ENCODE results near the gene GRXCR2.

The GRXCR2 gene

DNA sequence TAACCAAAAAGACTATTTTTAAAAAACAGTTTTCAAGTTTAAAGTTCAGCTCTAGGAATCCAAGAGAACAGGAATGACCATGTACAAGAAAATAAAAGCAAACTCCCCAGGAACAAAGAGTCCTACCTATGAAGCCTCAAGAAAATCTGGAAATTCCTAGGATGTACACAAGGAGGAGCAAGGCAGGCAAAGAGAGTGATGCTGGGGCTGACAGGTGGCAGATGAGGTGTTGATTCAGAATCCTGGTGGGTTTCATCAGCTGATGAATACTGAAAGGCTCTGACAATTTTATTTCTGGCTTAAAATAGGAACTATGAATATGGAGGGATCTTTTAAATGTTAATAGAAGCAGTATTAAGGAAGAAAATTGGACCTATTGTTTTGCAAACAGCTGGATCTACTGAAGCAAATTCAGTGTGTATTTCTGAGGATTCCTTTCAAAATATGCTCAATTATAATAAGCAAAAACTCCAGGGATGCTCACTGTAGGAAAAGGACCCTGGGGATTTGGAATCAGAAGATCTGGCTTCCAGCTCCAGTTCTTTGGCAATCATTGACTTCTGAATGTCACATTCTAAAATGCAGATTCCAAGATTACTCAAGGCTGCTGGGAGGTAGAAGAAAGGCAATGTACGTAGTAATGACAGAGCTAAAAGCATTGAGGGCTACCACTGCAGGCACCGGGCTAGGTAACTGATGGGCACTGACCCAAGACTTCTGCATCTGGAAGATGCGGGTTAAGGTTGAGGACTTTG is 35.6 kb upstream of the GRXCR2 start:
- H3K27me3 ChIP-seq (ENCODE audit: insufficient read depth, low read length): no peaks in the 10 kb centered on the region
- H4K8ac ChIP-seq (ENCODE audit: low read depth, low read length): no peak overlapping the region
- no peak overlapping the region for H3K4me3 ChIP-seq (ENCODE audit: low read depth, low read length)
- peak in 1 of 2 donors; percentile 9 for DNase-seq
- H2BK120ac ChIP-seq (ENCODE audit: insufficient read depth, low read length, poor library complexity): no peak overlapping the region
- H3K27ac ChIP-seq (ENCODE audit: low read depth, low read length): no peak overlapping the region
- no peak overlapping the region for H4K91ac ChIP-seq (ENCODE audit: low read depth, low read length)
- H3K79me2 ChIP-seq (ENCODE audit: control insufficient read depth, insufficient read depth, low read length, poor library complexity): no peaks in the 10 kb centered on the region
- H3K18ac ChIP-seq (ENCODE audit: low read length): no peak overlapping the region
- H3K23ac ChIP-seq (ENCODE audit: low read length): no peak overlapping the region
- H3K36me3 ChIP-seq (ENCODE audit: control insufficient read depth in 1 of 2, insufficient read depth in 2 of 2, low read length in 2 of 2): no peaks in the 10 kb centered on the region
- H3K4me2 ChIP-seq (ENCODE audit: low read length): no peak overlapping the region
- no CpG with 5 or more reads among the region's 3 CpGs for WGBS (ENCODE audit: extremely low coverage, insufficient coverage, insufficient read length)
- H2AFZ ChIP-seq (ENCODE audit: insufficient read depth, low read length, poor library complexity): no peak overlapping the region
- no peaks in the 10 kb centered on the region for H3K9me3 ChIP-seq (ENCODE audit: insufficient read depth, low read depth, low read length)
- H3K14ac ChIP-seq (ENCODE audit: low read length): no peak overlapping the region
- no peak overlapping the region for H3K4ac ChIP-seq (ENCODE audit: low read depth, low read length)
- no peak overlapping the region for H2AK5ac ChIP-seq (ENCODE audit: low read length)
- H2BK5ac ChIP-seq (ENCODE audit: low read depth, low read length, poor library complexity): no peak overlapping the region
- H3K9ac ChIP-seq (ENCODE audit: low read length): no peak overlapping the region
- no peak overlapping the region for H2BK12ac ChIP-seq (ENCODE audit: low read length)
- no peaks in the 10 kb centered on the region for H3K79me1 ChIP-seq (ENCODE audit: low read length)
- no peak overlapping the region for H4K12ac ChIP-seq (ENCODE audit: low read depth, low read length)
- H3K4me1 ChIP-seq (ENCODE audit: control insufficient read depth in 1 of 2, insufficient read depth in 2 of 2, low read length in 2 of 2): no peaks in the 10 kb centered on the region

DNA sequence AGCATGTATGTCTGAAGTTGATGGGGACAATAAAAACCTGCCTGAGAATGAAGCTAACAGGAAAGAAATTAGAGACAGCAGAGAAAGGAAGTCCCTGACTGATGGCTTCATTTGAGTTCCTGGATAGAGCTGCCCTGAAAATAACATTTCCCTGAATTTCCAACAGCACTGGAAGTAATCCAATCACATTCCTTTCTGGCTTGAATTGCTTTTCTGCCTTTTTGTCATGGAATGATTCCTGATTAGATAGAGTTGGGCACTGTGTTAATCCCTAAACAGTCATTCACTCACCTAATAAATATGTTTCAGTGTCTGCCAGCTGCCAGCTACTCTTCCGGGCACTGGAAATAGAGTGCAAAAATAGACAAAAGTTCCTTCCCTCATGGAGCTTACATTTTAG is 33.6 kb upstream of the GRXCR2 start:
- Histone ChIP-seq H2BK12ac (ENCODE audit: low read length) (no peak overlapping the region), H3K9ac (ENCODE audit: low read length) (no peak overlapping the region), H3K79me2 (ENCODE audit: control insufficient read depth, insufficient read depth, low read length, poor library complexity) (no peaks in the 10 kb centered on the region), H3K4ac (ENCODE audit: low read depth, low read length) (no peak overlapping the region), H3K23ac (ENCODE audit: low read length) (no peak overlapping the region), H3K4me2 (ENCODE audit: low read length) (no peak overlapping the region), H4K12ac (ENCODE audit: low read depth, low read length) (no peak overlapping the region), H3K18ac (ENCODE audit: low read length) (no peak overlapping the region), H2BK5ac (ENCODE audit: low read depth, low read length, poor library complexity) (no peak overlapping the region), H3K4me3 (ENCODE audit: low read depth, low read length) (no peak overlapping the region), H2BK120ac (ENCODE audit: insufficient read depth, low read length, poor library complexity) (no peak overlapping the region), H2AK5ac (ENCODE audit: low read length) (no peak overlapping the region), H4K8ac (ENCODE audit: low read depth, low read length) (no peak overlapping the region), H3K27ac (ENCODE audit: low read depth, low read length) (no peak overlapping the region), H3K27me3 (ENCODE audit: insufficient read depth, low read length) (no peaks in the 10 kb centered on the region), H2AFZ (ENCODE audit: insufficient read depth, low read length, poor library complexity) (no peak overlapping the region), H3K36me3 (ENCODE audit: control insufficient read depth in 1 of 2, insufficient read depth in 2 of 2, low read length in 2 of 2) (no peaks in the 10 kb centered on the region), H3K9me3 (ENCODE audit: insufficient read depth, low read depth, low read length) (no peaks in the 10 kb centered on the region), H3K4me1 (ENCODE audit: control insufficient read depth in 1 of 2, insufficient read depth in 2 of 2, low read length in 2 of 2) (no peaks in the 10 kb centered on the region), H3K79me1 (ENCODE audit: low read length) (no peaks in the 10 kb centered on the region), H4K91ac (ENCODE audit: low read depth, low read length) (no peak overlapping the region), H3K14ac (ENCODE audit: low read length) (no peak overlapping the region)
- no peak for DNase-seq
- WGBS (ENCODE audit: extremely low coverage, insufficient coverage, insufficient read length): no CpG with 5 or more reads among the region's 1 CpG

DNA sequence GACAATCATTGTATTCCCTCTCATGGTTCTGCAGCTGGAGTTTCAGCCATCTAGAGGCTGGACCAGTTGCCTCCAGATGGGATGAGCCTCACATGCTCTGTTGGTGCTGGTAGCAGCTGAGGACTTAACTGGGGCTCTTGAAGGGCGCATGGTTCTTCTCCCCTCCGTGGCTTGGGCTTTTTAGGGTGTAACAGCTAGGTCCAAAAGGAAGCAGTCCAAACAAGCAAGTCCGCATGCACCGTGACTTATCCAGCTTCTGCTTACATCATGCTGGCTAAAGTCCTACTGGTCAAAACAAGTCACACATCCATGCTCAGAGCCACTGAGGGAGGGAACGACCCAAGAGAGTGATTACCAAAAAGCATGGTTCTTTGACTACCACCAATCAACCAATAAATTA is 31.9 kb upstream of the GRXCR2 start:
- no peak overlapping the region for H3K4ac ChIP-seq (ENCODE audit: low read depth, low read length)
- H3K27me3 ChIP-seq (ENCODE audit: insufficient read depth, low read length): no peaks in the 10 kb centered on the region
- H2BK12ac ChIP-seq (ENCODE audit: low read length): no peak overlapping the region
- no peaks in the 10 kb centered on the region for H3K9me3 ChIP-seq (ENCODE audit: insufficient read depth, low read depth, low read length)
- no peaks in the 10 kb centered on the region for H3K36me3 ChIP-seq (ENCODE audit: control insufficient read depth in 1 of 2, insufficient read depth in 2 of 2, low read length in 2 of 2)
- H2BK120ac ChIP-seq (ENCODE audit: insufficient read depth, low read length, poor library complexity): no peak overlapping the region
- H3K79me2 ChIP-seq (ENCODE audit: control insufficient read depth, insufficient read depth, low read length, poor library complexity): no peaks in the 10 kb centered on the region
- no peak overlapping the region for H3K27ac ChIP-seq (ENCODE audit: low read depth, low read length)
- H2BK5ac ChIP-seq (ENCODE audit: low read depth, low read length, poor library complexity): no peak overlapping the region
- DNase-seq: no peak
- H4K8ac ChIP-seq (ENCODE audit: low read depth, low read length): no peak overlapping the region
- WGBS (ENCODE audit: extremely low coverage, insufficient coverage, insufficient read length): no CpG with 5 or more reads among the region's 5 CpGs
- no peak overlapping the region for H3K14ac ChIP-seq (ENCODE audit: low read length)
- no peaks in the 10 kb centered on the region for H3K4me1 ChIP-seq (ENCODE audit: control insufficient read depth in 1 of 2, insufficient read depth in 2 of 2, low read length in 2 of 2)
- no peaks in the 10 kb centered on the region for H3K79me1 ChIP-seq (ENCODE audit: low read length)
- H2AFZ ChIP-seq (ENCODE audit: insufficient read depth, low read length, poor library complexity): no peak overlapping the region
- H3K9ac ChIP-seq (ENCODE audit: low read length): no peak overlapping the region
- H3K23ac ChIP-seq (ENCODE audit: low read length): no peak overlapping the region
- H3K4me3 ChIP-seq (ENCODE audit: low read depth, low read length): no peak overlapping the region
- H3K4me2 ChIP-seq (ENCODE audit: low read length): no peak overlapping the region
- no peak overlapping the region for H4K91ac ChIP-seq (ENCODE audit: low read depth, low read length)
- H4K12ac ChIP-seq (ENCODE audit: low read depth, low read length): no peak overlapping the region
- H3K18ac ChIP-seq (ENCODE audit: low read length): no peak overlapping the region
- H2AK5ac ChIP-seq (ENCODE audit: low read length): no peak overlapping the region

GRCh38 chr5:145903867-145904266 is 31.1 kb upstream of the GRXCR2 start:
- no peaks in the 10 kb centered on the region for H3K4me1 ChIP-seq (ENCODE audit: control insufficient read depth in 1 of 2, insufficient read depth in 2 of 2, low read length in 2 of 2)
- no peak overlapping the region for H3K4me3 ChIP-seq (ENCODE audit: low read depth, low read length)
- no peak overlapping the region for H3K27ac ChIP-seq (ENCODE audit: low read depth, low read length)
- no peaks in the 10 kb centered on the region for H3K36me3 ChIP-seq (ENCODE audit: control insufficient read depth in 1 of 2, insufficient read depth in 2 of 2, low read length in 2 of 2)
- H4K12ac ChIP-seq (ENCODE audit: low read depth, low read length): no peak overlapping the region
- H3K79me1 ChIP-seq (ENCODE audit: low read length): no peaks in the 10 kb centered on the region
- H3K18ac ChIP-seq (ENCODE audit: low read length): no peak overlapping the region
- WGBS (ENCODE audit: extremely low coverage, insufficient coverage, insufficient read length): no CpG with 5 or more reads among the region's 3 CpGs
- no peak overlapping the region for H2BK12ac ChIP-seq (ENCODE audit: low read length)
- no peak overlapping the region for H2AK5ac ChIP-seq (ENCODE audit: low read length)
- no peak overlapping the region for H2AFZ ChIP-seq (ENCODE audit: insufficient read depth, low read length, poor library complexity)
- no peaks in the 10 kb centered on the region for H3K9me3 ChIP-seq (ENCODE audit: insufficient read depth, low read depth, low read length)
- H3K27me3 ChIP-seq (ENCODE audit: insufficient read depth, low read length): no peaks in the 10 kb centered on the region
- H3K4me2 ChIP-seq (ENCODE audit: low read length): no peak overlapping the region
- H4K8ac ChIP-seq (ENCODE audit: low read depth, low read length): no peak overlapping the region
- peak overlapping the region; percentile 46 for H3K23ac ChIP-seq (ENCODE audit: low read length)
- H3K9ac ChIP-seq (ENCODE audit: low read length): peak overlapping the region; percentile 19
- H2BK5ac ChIP-seq (ENCODE audit: low read depth, low read length, poor library complexity): no peak overlapping the region
- H3K14ac ChIP-seq (ENCODE audit: low read length): no peak overlapping the region
- no peaks in the 10 kb centered on the region for H3K79me2 ChIP-seq (ENCODE audit: control insufficient read depth, insufficient read depth, low read length, poor library complexity)
- H3K4ac ChIP-seq (ENCODE audit: low read depth, low read length): no peak overlapping the region
- no peak for DNase-seq
- no peak overlapping the region for H2BK120ac ChIP-seq (ENCODE audit: insufficient read depth, low read length, poor library complexity)
- H4K91ac ChIP-seq (ENCODE audit: low read depth, low read length): no peak overlapping the region

All from trophoblast cell (in vitro differentiated cells and primary cell).